Activated T-helper 1 cell treated with anti-CD3 and anti-CD28 coated beads, Interleukin-12 subunit alpha, Interleukin-12 subunit beta, Interleukin-2, Interleukin-4 antibody, amounts not matched to agents 30 ng/mL and 10 ng/mL and 1 ng/mL, durations not matched to agents 14 hours and 24 hours and 36 hours (primary cell): ENCODE data around the gene CACNA1B. TPM values are rescaled to one million over a fixed set of nuclear protein-coding genes. Genes with fewer than 3 reads are reported as not detected.

Source experiments
- DNase-seq: peaks from one replicate; pipeline ENCODE4 v3.0.0; 2021; ENCODE audit warnings: low spot score
- H3K27ac Mint-ChIP-seq: one replicate; pipeline ENCODE4 v1.8.0; 2021; ENCODE audit warnings: mild to moderate bottlenecking, mixed read lengths
- H3K27me3 Mint-ChIP-seq: one replicate; pipeline ENCODE4 v1.8.0; 2022; ENCODE audit warnings: mild to moderate bottlenecking, moderate library complexity, mixed read lengths; ENCODE audit not compliant: insufficient read depth
- H3K36me3 Mint-ChIP-seq: one replicate; pipeline ENCODE4 v1.8.0; 2021; ENCODE audit warnings: low read depth, mixed read lengths
- H3K4me1 Mint-ChIP-seq: one replicate; pipeline ENCODE4 v1.8.0; 2021; ENCODE audit warnings: low read depth, mixed read lengths
- H3K4me3 Mint-ChIP-seq: one replicate; pipeline ENCODE4 v1.8.0; 2021; ENCODE audit warnings: mild to moderate bottlenecking, moderate library complexity, mixed read lengths
- H3K9me3 Mint-ChIP-seq: one replicate; pipeline ENCODE4 v1.8.0; 2021; ENCODE audit warnings: mixed read lengths
- intact Hi-C: fragments of 100-400 bp; cut with micrococcal nuclease; formaldehyde crosslinking; loops from one replicate; pipeline ENCODE4 v1.15.1; 2024
- total RNA-seq: library from RNA; stranded (reverse); gene quantifications from 2 replicates; pipeline ENCODE4 v1.2.3, GENCODE V29; 2022

Gene CACNA1B
- total RNA-seq, 1 donor from 2014 or later = not detected

DNA sequence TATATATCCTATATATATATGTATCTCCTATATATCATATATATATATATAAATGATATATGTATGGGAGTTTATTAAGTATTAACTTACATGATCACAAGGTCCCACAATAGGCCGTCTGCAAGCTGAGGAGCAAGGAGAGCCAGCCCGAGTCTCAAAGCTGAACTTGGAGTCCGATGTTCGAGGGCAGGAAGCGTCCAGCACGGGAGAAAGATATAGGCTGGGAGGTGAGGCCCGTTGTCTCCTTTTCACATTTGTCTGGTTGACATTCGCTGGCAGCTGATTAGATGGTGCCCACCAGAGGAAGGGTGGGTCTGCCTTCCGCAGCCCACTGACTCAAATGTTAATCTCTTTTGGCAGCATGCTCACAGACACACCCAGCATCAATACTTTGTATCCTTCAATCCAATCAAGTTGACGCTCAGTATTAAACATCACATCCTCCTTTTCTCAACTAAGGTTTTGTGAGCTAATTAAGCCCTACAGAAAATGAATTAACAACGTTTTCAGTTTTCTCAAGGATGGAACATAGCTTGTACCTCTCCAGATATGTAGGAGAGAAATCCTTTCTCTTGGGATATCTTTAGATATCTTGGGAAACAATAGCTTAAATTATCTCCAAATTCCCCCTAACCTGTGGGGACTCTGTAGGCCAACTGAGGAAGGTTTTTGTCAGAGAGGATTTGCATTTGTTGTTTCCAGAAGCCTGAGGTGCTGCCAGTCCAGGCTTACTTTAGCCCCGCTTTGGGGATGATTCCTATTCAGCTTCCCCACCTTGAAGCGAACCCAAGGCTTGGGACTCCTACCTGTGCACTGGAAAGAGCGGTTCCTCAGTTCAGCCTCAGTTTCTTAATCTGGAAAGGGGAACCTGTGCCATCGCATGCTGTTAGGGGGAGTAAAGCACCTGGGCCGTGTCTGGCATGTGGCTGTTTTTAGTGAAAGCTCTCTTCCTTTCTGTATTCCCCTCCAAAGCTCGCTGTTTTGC is 163.2 kb downstream of the CACNA1B start:
- Mint-ChIP-seq H3K27me3 (peaks cover 3% of the 10 kb centered on the region), H3K9me3 (no peaks in the 10 kb centered on the region), H3K4me3 (no peak overlapping the region), H3K27ac (no peak overlapping the region), H3K4me1 (no peaks in the 10 kb centered on the region), H3K36me3 (no peaks in the 10 kb centered on the region)
- no peak for DNase-seq
- intact Hi-C loops = no loop called here

DNA sequence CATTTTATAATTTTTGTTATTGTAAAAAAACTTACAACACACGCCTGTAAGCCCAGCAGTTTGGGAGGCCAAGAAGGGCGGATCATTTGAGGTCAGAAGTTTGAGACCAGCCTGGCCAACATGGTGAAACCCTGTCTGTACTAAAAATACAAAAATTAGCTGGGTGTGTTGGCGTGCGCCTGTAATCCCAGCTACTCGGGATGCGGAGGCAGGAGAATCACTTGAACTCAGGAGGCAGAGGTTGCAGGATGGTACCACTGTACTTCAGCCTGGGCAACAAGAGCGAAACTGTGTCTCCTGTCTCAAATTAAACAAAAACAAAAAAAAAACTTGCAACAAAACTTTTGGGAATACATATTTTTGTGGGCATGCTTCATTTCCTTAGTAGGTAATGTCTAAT is 164.6 kb downstream of the CACNA1B start:
- intact Hi-C loops = no loop called here
- no peaks in the 10 kb centered on the region for H3K9me3 Mint-ChIP-seq
- no peak overlapping the region for H3K27ac Mint-ChIP-seq
- H3K27me3 Mint-ChIP-seq = peaks cover 3% of the 10 kb centered on the region
- no peaks in the 10 kb centered on the region for H3K4me1 Mint-ChIP-seq
- DNase-seq = no peak
- no peaks in the 10 kb centered on the region for H3K36me3 Mint-ChIP-seq
- H3K4me3 Mint-ChIP-seq = no peak overlapping the region

DNA sequence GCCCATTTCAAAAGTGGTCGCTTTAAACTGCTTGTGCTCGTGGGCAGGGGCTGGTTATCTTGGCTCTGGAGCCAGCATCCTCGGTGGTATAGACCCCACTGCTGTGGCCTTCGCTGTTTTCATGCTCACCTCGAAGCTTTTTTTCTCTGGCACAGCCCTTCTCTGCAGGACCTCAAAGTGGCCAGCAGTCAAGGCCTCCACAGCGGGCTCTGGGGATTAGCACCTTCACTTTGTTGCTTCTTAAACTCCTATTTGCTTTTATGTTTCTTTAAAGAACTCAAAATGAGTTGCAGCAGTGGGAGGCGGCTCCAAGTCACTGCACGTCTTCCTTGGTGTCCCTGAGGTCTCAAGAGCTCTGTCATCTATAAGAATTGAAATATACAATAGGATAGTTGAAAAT is 165.1 kb downstream of the CACNA1B start:
- no peaks in the 10 kb centered on the region for H3K36me3 Mint-ChIP-seq
- H3K9me3 Mint-ChIP-seq = no peaks in the 10 kb centered on the region
- H3K27me3 Mint-ChIP-seq = peaks cover 3% of the 10 kb centered on the region
- H3K27ac Mint-ChIP-seq = no peak overlapping the region
- intact Hi-C loops = no loop called here
- H3K4me1 Mint-ChIP-seq = no peaks in the 10 kb centered on the region
- no peak overlapping the region for H3K4me3 Mint-ChIP-seq
- no peak for DNase-seq

DNA sequence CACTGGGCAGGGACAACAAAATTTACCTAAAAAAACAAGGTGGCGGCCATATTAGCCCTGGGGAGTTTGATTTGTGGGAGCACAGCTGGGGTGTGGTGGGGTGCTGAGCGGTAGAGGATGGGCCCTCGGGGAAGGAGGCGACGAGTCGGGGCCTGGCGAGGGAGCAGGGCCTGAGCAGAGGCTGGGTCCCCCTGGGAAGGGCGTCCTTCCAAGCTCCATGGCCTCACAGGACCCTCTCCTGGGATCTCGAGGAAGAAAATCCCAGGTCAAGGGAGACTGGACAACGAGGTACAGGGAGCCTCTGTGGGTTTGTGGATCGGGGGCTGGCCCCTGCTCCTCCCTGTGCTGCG is 165.5 kb downstream of the CACNA1B start:
- Mint-ChIP-seq H3K27ac (no peak overlapping the region), H3K9me3 (no peaks in the 10 kb centered on the region), H3K36me3 (no peaks in the 10 kb centered on the region), H3K4me3 (no peak overlapping the region), H3K27me3 (peaks cover 3% of the 10 kb centered on the region), H3K4me1 (no peaks in the 10 kb centered on the region)
- no peak for DNase-seq
- intact Hi-C loops = no loop called here

DNA sequence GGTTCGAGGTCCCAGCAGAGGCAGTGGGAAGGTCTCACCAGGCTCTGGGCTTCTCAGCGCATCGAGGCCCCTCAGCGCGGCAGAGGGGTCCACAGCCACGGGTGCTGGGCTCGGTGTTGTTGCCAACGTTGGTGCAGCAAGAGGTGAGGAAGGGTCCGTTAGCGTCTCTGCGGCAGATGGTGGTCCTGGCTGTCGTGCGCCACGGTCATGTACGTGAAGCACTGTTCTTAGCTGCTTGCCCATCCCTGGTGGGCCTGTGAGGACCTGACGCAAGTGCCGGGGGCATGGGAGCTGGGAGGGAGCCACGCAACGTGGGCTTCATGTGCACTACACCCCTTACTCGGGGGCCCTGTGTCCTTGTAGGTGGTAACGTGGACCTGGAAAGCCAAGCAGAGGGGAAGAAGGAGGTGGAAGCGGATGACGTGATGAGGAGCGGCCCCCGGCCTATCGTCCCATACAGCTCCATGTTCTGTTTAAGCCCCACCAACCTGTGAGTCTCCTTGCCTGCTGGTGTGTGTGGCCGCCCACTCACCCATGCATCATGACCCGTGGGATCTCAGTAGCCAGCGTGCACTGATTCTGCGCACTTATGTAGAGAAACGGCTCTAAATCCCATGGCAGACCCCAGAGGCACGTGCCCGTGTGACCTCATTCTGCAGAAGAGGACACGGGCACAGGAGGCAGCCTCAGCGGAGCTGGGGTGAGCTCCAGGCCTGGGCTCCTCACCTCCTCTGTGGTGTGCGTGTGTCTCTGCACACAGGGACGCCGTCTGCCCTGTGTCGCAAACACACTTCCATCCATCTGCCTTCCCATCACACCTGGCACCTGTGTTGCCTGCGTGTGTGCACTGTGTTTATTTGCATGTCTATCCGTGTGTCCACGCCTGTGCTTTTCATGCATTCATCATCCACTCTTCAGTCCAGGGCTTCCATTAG is 166.1 kb downstream of the CACNA1B start:
- H3K27ac Mint-ChIP-seq = no peak overlapping the region

DNA sequence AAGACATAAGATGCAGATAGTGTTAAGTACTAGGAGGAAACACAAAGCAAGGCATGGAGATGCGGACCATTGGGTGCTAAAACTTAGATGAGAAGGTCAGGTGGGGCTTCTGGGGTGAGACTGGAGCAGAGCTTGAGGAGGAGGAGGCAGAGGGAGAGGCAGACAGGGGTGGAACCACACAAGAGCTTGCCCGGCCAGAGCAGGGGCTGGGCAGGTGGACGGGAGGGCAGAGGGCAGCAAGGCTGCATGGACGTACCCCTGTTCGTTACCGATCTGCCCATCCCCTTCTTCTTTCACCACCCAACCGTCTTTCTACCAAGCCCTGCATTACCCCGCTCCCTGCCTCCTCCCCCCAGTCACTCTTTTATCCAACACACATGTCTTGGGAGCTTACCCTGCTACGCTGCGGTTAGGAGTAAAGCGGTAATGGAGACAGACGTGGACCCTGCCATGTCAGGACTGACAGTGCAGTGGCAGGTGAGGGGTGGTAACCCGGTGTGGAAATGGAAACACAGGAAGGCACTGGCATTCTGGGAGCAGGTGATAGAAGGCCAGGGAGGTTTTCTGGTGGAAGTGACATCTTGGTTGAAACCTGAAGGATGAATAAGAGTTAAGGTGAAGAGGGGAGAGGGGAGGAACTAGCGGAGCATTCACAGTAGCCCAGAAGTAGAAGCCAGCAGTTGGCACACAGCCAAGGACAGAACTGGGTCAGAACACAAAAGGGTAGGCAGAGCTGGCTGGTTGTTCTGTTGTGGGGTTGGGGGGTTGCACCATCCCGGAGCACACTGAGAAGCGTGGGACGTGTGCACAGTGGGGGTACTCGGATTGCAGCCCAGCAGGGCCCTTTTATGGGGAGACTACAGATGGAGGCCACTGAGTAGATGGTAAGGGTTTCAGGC is 167.2 kb downstream of the CACNA1B start:
- Mint-ChIP-seq H3K9me3 (no peaks in the 10 kb centered on the region), H3K4me3 (no peak overlapping the region), H3K27ac (no peak overlapping the region), H3K4me1 (no peaks in the 10 kb centered on the region), H3K36me3 (no peaks in the 10 kb centered on the region), H3K27me3 (peaks cover 3% of the 10 kb centered on the region)
- intact Hi-C loops = no loop called here
- DNase-seq = no peak

More for the DNA sequence above, 166.1 kb downstream of the CACNA1B start:
- Mint-ChIP-seq H3K4me1 (no peaks in the 10 kb centered on the region), H3K36me3 (no peaks in the 10 kb centered on the region), H3K9me3 (no peaks in the 10 kb centered on the region), H3K27me3 (peaks cover 3% of the 10 kb centered on the region), H3K4me3 (no peak overlapping the region)
- intact Hi-C loops = no loop called here
- DNase-seq = no peak

DNA sequence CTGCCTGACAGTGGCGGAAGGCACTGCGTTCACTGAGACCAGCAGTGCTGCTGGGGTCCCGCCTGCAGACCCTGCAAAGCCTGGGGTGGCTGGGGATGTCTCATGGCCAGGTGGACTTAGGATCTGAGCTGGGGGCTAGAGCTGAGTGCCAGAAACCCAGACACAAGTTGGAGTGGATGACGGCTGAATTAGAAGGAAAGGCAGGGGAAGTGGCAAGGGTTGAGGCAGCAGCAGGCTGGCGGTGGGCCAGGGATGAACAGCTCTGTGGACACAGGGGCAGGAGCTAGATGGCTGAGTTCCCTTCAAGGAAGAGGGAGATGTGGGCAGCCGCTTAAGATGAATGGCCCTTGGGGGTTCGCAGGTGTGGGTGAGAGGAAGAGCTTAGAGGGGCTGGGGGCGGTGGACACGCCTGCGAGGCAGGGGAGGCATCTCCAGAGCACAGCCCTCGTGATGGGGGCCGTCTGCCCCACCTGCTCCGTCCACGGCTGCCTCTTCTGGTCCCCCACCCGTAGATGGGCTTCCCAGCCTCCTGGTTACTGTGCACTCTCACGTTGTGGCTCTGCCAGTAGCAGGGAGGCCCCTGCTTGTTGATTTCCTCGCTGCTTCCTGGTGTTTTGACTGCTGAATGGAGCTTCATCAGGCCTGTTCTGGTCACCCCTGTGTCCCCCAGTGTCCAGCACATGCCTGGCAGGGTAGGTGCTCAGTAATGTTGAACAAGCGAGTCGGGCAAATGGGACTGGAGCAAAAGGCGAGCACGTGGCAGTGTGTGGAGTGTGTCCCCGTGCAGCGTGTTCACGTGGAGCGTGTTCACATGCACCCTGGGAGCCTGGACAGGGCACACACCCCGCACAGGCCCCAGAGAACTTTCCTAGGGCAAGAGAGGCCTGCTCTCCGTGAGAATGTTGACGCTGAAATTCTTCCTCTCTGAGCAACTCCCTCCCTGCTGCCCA is 168.2 kb downstream of the CACNA1B start:
- H3K4me3 Mint-ChIP-seq = no peak overlapping the region
- DNase-seq = no peak
- no peaks in the 10 kb centered on the region for H3K4me1 Mint-ChIP-seq
- intact Hi-C loops = no loop called here
- H3K9me3 Mint-ChIP-seq = no peaks in the 10 kb centered on the region
- H3K27ac Mint-ChIP-seq = no peak overlapping the region
- no peaks in the 10 kb centered on the region for H3K36me3 Mint-ChIP-seq
- peaks cover 3% of the 10 kb centered on the region for H3K27me3 Mint-ChIP-seq

DNA sequence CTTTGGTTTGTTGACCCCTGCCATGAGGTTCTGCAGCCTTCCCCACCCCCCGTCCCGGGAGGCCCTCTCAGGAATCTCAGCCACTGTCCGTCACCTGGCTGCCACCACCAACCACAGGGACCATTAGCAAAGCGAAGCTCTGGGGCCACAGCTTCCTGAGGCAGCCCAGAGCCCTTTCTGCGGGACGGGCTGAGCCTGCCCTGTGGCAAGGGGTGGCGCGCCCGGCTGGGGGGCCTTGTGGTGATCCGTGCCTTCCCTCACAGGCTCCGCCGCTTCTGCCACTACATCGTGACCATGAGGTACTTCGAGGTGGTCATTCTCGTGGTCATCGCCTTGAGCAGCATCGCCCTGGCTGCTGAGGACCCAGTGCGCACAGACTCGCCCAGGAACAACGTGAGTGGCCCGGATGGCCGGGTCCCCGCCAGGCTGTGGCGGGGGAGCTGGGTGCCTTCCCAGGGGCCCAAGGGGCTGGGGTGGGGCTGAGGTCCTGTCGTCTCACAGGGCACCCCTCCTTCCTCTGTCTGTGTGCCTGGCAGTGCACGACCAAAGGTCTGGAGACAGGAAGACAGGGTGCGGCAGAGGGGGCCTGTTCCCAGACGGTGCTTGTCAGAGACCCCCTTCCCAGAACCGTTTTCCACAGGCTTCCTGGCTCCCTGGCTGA is 169.2 kb downstream of the CACNA1B start:
- no peaks in the 10 kb centered on the region for H3K36me3 Mint-ChIP-seq
- no peak for DNase-seq
- H3K27ac Mint-ChIP-seq = no peak overlapping the region
- intact Hi-C loops = no loop called here
- H3K4me1 Mint-ChIP-seq = no peaks in the 10 kb centered on the region
- no peak overlapping the region for H3K4me3 Mint-ChIP-seq
- no peaks in the 10 kb centered on the region for H3K9me3 Mint-ChIP-seq
- peaks cover 2% of the 10 kb centered on the region for H3K27me3 Mint-ChIP-seq

DNA sequence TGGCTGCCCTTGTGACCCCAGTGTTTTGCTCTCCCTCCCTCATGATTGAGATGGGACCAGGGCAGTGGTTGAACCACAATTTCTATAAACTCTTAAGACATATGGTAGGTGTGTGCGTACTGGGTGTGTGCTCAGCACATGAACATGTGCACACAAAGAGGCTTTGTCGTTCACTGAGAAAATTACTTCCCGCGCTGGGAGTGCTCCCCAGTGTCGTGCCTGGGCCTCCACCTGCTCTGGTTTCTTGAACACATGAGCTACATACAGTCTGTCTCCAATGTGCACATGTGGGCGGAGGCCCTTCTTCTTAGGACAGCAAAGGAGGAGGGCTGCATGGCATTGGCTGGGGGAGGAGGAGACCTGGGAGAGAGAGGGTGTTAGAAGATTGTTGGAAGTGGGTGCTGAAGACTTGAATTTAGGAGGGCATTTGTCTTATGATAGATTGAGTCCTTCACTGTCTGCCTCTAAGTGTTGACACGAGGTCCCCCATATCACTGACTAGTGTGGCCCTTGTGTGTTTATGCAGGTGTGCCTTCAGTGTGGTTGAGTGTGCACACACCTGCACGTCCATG is 170.0 kb downstream of the CACNA1B start:
- Mint-ChIP-seq H3K27ac (no peak overlapping the region), H3K4me3 (no peak overlapping the region), H3K9me3 (no peaks in the 10 kb centered on the region), H3K4me1 (no peaks in the 10 kb centered on the region), H3K27me3 (peaks cover 2% of the 10 kb centered on the region), H3K36me3 (no peaks in the 10 kb centered on the region)
- intact Hi-C loops = no loop called here
- no peak for DNase-seq

DNA sequence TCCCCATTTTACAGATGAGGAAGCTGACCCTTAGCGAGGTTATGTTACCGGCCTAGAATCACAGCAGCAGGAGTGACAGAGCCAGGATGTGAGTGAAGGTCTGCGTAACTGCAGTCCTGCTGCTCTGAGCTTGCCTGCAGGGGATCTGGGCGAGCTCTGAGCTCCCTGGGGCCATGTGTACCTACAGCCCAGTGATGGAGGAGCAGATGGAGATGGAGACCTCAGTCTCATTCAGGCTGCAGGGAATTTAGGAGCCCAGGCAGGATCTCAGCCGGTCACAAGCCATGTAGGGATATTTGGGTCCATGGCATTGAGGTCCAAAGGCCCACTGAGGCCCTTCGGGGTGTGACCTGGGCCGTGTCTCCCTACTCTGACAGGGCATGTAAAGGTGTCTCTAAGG is 170.6 kb downstream of the CACNA1B start:
- Mint-ChIP-seq H3K9me3 (no peaks in the 10 kb centered on the region), H3K27ac (no peak overlapping the region), H3K36me3 (no peaks in the 10 kb centered on the region), H3K27me3 (peaks cover 2% of the 10 kb centered on the region), H3K4me3 (no peak overlapping the region), H3K4me1 (no peaks in the 10 kb centered on the region)
- no peak for DNase-seq
- intact Hi-C loops = no loop called here

DNA sequence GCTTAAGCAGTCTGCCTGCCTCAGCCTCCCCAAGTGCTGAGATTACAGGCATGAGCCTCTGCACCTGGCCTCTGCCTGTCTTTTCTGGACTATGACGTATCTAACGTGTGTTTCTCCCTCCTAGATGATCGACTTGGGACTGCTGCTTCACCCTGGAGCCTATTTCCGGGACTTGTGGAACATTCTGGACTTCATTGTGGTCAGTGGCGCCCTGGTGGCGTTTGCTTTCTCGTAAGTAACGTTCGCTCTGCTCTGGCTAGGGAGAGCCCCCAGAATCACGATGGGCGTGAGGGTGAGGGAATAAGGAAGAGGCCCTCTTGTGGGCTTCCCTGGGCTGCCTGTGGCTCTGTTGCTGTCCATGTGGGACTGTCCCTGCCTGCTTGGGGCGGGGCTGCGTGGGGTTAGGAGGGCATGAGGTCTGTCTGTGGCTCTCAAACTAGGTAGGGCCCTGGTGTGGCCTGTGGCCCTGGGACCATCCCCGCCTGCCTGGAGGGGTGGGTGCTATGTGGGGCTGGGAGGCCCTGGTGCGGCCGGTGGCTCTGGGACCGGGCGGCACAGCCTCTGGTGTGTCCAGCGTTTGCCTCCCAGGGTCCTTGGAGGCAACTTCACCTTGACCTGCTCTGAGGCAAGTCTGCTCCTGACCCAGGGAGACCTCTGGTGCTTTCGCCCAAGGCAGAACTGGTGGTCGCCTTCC is 171.7 kb downstream of the CACNA1B start:
- Mint-ChIP-seq H3K27me3 (peaks cover 2% of the 10 kb centered on the region), H3K4me3 (no peak overlapping the region), H3K9me3 (no peaks in the 10 kb centered on the region), H3K36me3 (no peaks in the 10 kb centered on the region), H3K4me1 (no peaks in the 10 kb centered on the region), H3K27ac (no peak overlapping the region)
- intact Hi-C loops = no loop called here
- no peak for DNase-seq
